Stimulated activated CD8-positive, alpha-beta memory T cell treated with anti-CD3 and anti-CD28 coated beads, Interleukin-7, amount 100 ng/mL, for 24 hours (primary cell): Measurements from ENCODE around the gene TAAR1.
"Not testable (repeated sequence)": the region's sequence is repeated elsewhere in the genome, so short reads cannot be mapped to it uniquely, and the experiment has no call there.

ENCODE experiments used
- DNase-seq: peaks from one replicate; pipeline ENCODE4 v3.0.0-alpha.2; 2020; ENCODE audit warnings: low read depth

Gene TAAR1

DNA sequence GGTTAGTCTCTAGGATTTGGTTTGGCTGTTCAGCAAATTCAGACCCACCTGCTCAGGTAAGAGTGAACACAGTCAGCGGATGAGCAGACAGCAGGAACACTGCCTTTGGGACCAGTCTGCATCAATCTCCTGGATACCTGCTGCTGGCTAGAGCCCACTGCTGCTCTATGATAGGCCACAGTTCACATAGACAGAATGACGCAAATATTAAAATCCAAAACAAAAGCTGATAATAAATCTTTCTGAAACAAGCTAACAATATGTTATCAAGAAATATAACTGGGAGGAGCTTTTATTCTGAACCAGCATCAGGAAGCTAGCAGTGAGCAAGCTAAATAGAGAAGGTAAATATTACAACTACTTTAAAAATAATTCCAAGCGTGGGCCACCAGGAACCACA is at the start of gene TAAR1:
TSS of gene TAAR1 (minus strand) at position 101 of the 400 bp plus-strand sequence. CDS start 13,179 bp downstream, outside the sequence.
- DNase-seq, result no peak

DNA sequence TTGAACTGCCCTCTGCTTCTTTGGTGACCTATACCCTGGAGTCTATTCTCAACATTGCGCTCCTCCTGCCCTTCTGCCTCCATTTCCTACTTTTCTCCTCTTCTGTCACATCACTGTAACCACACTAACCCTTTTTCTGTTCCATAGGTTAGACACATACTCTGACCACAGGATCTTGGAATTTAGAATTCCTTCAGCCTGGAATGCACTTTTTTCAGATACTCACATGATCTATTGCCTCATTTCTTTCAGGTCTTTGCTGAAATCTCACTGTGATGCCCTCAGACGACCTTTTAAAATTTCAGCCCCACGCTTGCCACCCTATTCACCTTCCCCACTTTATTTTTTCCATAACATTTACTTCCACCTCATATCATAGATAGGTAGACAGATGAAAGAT is 49.8 kb upstream of the TAAR1 start:
- DNase-seq, result no peak

GRCh38 chr6:132708002-132708401 is 49.0 kb upstream of the TAAR1 start:
- DNase-seq, result no peak

DNA sequence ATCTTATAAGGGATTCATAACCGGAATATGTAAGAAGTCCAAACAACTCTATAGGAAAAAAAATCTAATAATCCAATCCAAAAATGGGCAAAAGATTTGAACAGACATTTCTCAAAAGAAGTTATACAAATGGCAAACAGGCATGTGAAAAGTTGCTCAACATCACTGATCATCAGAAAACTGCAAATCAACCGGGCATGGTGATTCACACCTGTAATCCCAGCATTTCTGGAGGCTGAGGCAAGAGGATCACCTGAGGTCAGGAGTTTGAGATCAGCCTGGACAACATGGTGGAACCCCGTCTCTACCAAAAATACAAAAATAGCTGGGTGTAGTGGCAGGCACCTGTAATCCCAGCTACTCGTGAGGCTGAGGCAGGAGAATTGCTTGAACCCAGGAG is 47.8 kb upstream of the TAAR1 start:
- DNase-seq, result not testable (repeated sequence)

GRCh38 chr6:132703936-132704335 is 45.0 kb upstream of the TAAR1 start:
- DNase-seq, result no peak

- DNase-seq, result no peak
Measured at GRCh38 chr6:132698608-132699007, 39.6 kb upstream of the TAAR1 start.

GRCh38 chr6:132695773-132696172 is 36.8 kb upstream of the TAAR1 start:
- DNase-seq, result no peak

- DNase-seq, result no peak
Measured at GRCh38 chr6:132693478-132693877, 34.5 kb upstream of the TAAR1 start.

GRCh38 chr6:132690678-132691077 is 31.7 kb upstream of the TAAR1 start:
- no peak for DNase-seq

DNA sequence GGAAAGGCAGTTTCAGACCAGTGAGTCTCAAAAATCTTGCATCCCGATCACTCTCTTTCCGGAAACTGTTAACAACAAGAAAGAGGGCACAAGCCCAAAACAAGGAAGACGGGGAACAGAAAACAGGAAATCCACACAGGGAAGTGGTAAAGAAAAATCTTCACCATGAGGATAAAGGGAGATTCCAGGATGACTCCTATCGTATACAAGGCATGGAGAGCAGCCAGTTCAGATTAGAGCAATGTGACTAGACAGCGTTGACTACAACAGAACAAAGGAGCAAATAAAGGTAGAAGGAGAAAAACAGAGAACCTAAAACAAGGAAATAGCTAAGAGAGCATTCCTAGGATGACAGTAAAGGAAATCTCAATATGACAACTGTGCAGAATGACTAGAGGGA is 28.3 kb upstream of the TAAR1 start:
- DNase-seq, result no peak

- no peak for DNase-seq
Measured at GRCh38 chr6:132686531-132686930, 27.5 kb upstream of the TAAR1 start.

DNA sequence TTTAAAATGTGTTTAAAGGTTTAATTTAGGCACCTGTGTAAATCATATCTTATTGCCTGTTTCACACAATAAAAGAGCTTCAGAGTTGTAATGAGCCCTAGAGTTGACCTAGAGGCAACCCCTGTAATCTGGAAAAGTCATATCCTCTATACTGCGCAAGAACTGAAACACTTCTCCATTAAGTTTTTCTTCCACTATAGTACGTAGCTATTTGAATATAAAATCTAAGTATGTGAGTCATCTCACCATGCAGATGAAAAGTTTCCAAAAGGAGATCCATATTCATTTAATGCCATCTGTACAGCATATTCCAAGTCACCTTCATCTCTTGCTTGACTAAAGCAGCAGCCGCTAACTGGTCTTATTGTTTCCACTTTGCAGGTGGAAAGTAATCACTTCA is 26.0 kb upstream of the TAAR1 start:
- no peak for DNase-seq

- DNase-seq, result no peak
Measured at GRCh38 chr6:132684272-132684671, 25.3 kb upstream of the TAAR1 start.

GRCh38 chr6:132683543-132683942 is 24.6 kb upstream of the TAAR1 start:
- no peak for DNase-seq

GRCh38 chr6:132679094-132679493 is 20.1 kb upstream of the TAAR1 start:
- not testable (repeated sequence) for DNase-seq

DNA sequence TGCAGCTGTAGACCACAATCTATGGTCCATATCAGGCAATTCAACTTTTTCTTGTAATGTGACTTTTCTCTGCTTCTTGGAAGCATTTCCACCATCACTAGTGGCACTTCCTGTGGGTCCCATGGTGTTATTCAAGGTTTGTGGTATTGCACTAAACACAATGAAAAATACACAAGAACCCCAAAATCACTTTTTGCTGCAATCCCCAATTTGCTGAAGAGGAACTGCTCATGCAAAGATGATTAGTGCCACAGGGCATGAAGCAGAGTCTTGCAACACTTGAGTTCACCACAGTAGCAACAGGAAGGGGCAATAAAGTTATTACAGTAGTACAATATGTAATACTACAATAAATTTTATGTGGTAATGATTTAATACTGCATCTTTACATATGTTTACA is 16.8 kb upstream of the TAAR1 start:
- no peak for DNase-seq

GRCh38 chr6:132675002-132675401 is 16.0 kb upstream of the TAAR1 start:
- no peak for DNase-seq

DNA sequence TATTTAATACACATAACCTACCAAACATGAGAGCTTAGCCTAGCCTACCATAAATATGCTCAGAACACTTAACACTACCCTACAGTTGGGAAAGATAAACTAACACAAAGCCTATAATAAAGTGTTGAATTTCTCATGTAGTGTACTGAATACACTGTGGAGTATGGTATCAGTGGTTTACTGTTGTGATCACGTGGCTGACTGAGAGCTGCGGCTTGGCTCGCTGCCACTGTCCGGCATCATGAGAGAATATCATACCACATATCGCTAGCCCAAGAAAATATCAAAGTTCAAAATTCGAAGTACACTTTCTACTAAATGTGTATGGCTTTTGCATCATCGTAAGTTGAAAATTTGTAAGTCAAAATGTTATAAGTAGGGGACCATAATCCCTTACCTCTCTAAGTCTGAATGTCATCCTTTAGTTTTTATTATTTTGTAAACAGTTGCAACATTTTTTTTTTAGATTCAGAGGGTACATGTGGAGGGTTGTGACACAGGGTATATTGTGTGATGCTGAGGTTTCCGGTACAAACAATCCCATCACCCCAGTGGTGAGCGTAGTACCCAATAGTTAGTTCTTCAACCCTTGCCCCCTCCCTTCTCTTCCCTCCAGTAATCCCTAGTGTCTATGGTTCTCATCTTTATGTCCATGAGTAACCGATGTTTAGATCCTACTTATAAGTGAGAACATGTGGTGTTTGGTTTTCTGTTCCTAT is 14.6 kb upstream of the TAAR1 start:
- no peak for DNase-seq

GRCh38 chr6:132671295-132671694 is 12.3 kb upstream of the TAAR1 start:
- no peak for DNase-seq

DNA sequence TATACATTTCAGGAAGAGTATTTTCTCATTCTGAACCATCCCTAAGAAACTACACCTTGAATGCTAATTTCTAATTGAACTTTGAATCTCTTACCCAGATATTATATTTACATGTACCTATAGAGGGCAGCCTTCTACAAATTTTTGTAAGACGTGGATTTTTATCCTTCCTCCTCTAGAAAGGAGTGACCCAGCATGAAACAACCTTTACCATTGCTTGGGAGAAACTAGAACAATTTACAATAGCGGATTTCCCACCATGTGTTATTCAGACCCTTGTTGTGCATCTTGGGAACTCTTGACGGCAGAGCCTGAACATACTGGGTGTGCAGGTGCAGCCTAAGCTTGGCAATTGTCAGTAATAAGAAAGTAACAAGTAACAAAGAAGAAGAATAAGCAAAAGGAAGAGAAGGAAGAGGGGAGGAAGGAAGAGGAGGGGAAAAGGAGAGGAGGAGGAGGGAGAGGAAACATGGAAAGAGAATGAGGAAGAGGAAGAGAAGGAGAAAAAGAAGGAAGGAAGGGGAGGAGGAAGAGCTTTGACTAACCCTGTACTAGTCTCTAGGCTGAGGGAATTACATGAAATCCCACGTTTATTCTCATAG is 10.8 kb upstream of the TAAR1 start:
- no peak for DNase-seq

DNA sequence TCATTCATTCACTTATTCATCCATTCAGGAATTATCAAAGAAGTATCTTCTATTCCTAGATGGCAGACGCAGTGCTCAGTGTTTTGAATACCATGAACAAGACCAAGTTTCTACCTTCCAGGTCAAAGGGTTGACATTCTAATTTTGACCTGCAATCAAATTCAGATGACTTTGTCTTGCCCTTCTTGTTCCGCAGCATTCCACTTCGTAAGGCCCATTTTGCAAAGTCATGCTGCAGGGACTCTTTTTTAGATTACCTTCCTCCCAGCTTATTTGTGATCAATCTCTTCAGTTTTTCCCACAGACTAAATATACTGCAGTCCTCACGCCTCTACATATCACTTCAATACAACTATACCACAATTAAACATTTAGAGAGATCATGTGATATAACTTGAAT is 7.1 kb upstream of the TAAR1 start:
- DNase-seq, result no peak

DNA sequence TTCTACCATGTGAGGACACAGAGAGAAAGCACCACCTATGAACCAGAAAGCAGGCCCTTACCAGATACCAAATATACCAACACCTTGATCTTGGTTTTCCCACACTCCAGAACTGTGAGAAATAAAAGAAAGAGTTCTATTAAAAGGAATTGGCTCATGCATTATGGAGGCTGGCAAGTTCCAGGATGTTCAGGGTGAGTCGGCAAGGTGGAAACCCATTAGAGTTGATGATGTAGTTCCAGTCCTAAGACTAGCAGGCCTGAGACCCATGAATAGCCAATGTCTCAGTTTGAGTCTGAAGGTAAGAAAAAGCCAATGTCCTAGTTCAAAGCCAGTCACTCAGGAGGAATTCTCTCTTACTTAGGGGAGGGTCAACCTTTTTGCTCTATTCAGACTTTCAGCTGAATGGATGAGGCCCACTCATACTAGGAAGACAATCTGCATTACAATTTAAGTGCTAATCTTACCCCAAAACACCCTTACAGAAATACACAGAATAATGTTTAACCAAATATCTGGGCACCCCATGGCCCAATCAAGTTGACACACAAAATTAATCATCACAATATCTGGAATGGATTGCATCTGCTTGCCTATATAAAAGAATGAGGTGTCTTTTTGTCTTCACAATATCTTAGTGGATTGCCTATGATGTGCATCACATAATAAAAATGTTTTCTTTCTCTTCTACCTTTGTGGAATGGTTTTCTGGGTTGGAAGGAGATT is 5.5 kb upstream of the TAAR1 start:
- no peak for DNase-seq

DNA sequence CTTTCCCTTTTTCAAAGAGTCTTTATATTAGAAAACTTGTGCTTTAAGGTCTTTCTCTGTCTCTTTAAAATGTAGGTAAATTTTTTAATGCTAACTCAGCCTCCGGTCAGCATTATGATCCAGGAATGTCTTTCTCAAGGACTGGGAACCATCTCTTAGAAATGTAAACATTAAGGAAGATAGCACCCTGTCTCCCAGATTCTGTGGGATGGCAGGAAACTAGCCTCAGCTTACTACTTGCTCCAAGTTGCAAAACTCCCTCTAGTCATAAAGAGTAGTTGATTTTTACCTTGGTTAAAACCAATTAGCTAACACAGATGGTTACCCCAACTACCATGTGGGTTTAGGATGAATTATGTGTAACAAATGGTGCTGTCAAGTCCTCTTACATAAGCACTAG is 4.7 kb upstream of the TAAR1 start:
- no peak for DNase-seq
